WERI-Rb-1 (cell line): Measurements from ENCODE around the gene WDTC1.

ENCODE experiments used
- DNase-seq: peaks from one replicate; pipeline ENCODE4 v3.0.0-alpha.2; 2020
- H3K27ac ChIP-seq: fragments of 250-450 bp; sonication (Bioruptor Pico); 2 replicates; pipeline ENCODE4 v1.5.1; 2020; ENCODE audit warnings: mild to moderate bottlenecking, moderate library complexity
- H3K27me3 ChIP-seq: fragments of 250-450 bp; sonication (Bioruptor Pico); 2 replicates; pipeline ENCODE4 v1.5.1; 2021; ENCODE audit warnings: mild to moderate bottlenecking, low read depth, moderate library complexity; ENCODE audit not compliant: insufficient read depth, severe bottlenecking
- H3K36me3 ChIP-seq: fragments of 250-450 bp; sonication (Bioruptor Pico); 2 replicates; pipeline ENCODE4 v1.5.1; 2020; ENCODE audit warnings: mild to moderate bottlenecking, moderate library complexity
- H3K4me3 ChIP-seq: 2 replicates; pipeline ENCODE4 v1.5.1; 2011; ENCODE audit warnings: low read depth, mild to moderate bottlenecking, control low read depth, low read length
- H3K9me3 ChIP-seq: fragments of 250-450 bp; sonication (Bioruptor Pico); 2 replicates; pipeline ENCODE4 v1.5.1; 2021; ENCODE audit warnings: mild to moderate bottlenecking, moderate library complexity; ENCODE audit not compliant: severe bottlenecking
- TF ChIP-seq, protein P1 (sequence below): IDR thresholded peaks from 2 replicates; pipeline ENCODE4 v1.5.1; 2011; ENCODE audit warnings: low read depth, mild to moderate bottlenecking, control low read depth, inconsistent platforms, low read length

The WDTC1 gene

GRCh38 chr1:27290581-27290980, 56.1 kb downstream of the WDTC1 start:
- no peaks in the 10 kb centered on the region for H3K9me3 ChIP-seq
- H3K27me3 ChIP-seq, result no peaks in the 10 kb centered on the region
- no peak overlapping the region for H3K4me3 ChIP-seq
- H3K27ac ChIP-seq, result no peak overlapping the region
- no peak for DNase-seq
- peaks cover 52% of the 10 kb centered on the region for H3K36me3 ChIP-seq
- TF ChIP-seq, protein P1, sequence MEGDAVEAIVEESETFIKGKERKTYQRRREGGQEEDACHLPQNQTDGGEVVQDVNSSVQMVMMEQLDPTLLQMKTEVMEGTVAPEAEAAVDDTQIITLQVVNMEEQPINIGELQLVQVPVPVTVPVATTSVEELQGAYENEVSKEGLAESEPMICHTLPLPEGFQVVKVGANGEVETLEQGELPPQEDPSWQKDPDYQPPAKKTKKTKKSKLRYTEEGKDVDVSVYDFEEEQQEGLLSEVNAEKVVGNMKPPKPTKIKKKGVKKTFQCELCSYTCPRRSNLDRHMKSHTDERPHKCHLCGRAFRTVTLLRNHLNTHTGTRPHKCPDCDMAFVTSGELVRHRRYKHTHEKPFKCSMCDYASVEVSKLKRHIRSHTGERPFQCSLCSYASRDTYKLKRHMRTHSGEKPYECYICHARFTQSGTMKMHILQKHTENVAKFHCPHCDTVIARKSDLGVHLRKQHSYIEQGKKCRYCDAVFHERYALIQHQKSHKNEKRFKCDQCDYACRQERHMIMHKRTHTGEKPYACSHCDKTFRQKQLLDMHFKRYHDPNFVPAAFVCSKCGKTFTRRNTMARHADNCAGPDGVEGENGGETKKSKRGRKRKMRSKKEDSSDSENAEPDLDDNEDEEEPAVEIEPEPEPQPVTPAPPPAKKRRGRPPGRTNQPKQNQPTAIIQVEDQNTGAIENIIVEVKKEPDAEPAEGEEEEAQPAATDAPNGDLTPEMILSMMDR, result no peak

GRCh38 chr1:27292106-27292505, 57.7 kb downstream of the WDTC1 start:
- TF ChIP-seq, protein P1, result no peak
- no peak overlapping the region for H3K4me3 ChIP-seq
- H3K36me3 ChIP-seq, result peaks cover 65% of the 10 kb centered on the region
- no peaks in the 10 kb centered on the region for H3K27me3 ChIP-seq
- no peaks in the 10 kb centered on the region for H3K9me3 ChIP-seq
- no peak overlapping the region for H3K27ac ChIP-seq
- DNase-seq, result no peak

GRCh38 chr1:27293915-27294314, 59.5 kb downstream of the WDTC1 start:
- Histone ChIP-seq H3K9me3 (no peaks in the 10 kb centered on the region), H3K36me3 (peaks cover 74% of the 10 kb centered on the region)
- DNase-seq, result no peak

DNA sequence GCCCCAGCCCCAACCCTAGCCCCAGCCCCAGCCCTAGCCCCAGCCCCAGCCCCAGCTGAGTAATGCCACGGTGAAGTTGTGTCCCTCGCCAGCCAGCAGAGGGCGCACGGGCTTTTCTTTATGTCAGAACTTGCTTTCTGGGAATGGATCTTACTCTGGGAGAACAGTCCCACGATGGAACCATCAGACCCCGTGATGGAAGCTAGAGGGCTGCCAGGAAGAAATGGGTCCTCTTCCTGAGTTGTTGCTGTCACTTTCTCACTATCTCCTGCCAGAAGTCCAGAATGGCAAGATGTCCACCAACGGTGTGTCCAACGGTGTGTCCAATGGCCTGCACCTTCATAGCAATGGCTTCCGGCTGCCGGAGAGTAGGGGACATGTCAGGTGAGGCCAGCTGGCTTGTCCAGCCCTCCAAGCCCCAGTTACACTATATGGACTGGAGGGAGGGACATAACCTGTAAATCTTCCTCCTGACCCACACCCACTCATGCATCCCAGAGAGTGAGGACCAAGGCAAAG, 62.4 kb downstream of the WDTC1 start:
- peaks cover 80% of the 10 kb centered on the region for H3K36me3 ChIP-seq
- H3K9me3 ChIP-seq, result no peaks in the 10 kb centered on the region
- H3K27me3 ChIP-seq, result no peaks in the 10 kb centered on the region
- H3K27ac ChIP-seq, result no peak overlapping the region; the same call in 1 of the 2 replicates
- H3K4me3 ChIP-seq, result no peak overlapping the region
- TF ChIP-seq, protein P1, result peak; percentile 77
- DNase-seq, result peak; percentile 71

More at GRCh38 chr1:27293915-27294314, 59.5 kb downstream of the WDTC1 start:
- TF ChIP-seq, protein P1, result no peak
- Histone ChIP-seq H3K27ac (no peak overlapping the region), H3K4me3 (no peak overlapping the region), H3K27me3 (no peaks in the 10 kb centered on the region)

DNA sequence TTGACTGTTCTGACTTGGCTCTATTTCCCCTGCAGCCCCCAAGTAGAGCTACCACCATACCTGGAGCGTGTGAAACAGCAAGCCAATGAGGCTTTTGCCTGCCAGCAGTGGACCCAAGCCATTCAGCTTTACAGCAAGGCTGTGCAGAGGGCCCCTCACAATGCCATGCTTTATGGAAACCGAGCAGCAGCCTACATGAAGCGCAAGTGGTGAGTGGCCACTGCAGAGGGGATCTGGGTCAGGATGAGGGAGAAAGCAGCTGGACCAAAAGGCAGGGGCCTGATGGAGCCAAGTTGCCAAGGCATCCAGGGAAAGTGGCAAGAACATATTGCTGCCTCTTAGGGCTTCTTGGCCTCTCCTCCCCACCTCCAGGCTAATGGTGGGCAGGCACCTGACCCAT, 63.5 kb downstream of the WDTC1 start:
- no peaks in the 10 kb centered on the region for H3K9me3 ChIP-seq
- no peaks in the 10 kb centered on the region for H3K27me3 ChIP-seq
- no peak overlapping the region for H3K4me3 ChIP-seq
- peaks cover 84% of the 10 kb centered on the region for H3K36me3 ChIP-seq
- TF ChIP-seq, protein P1, result no peak
- no peak for DNase-seq
- H3K27ac ChIP-seq, result no peak overlapping the region
